ENCODE measurements around the gene MAGEB2.
"Not testable (repeated sequence)": the region's sequence is repeated elsewhere in the genome, so short reads cannot be mapped to it uniquely, and the experiment has no call there.

The MAGEB2 gene

GRCh38 chrX:30190426-30190825 is 24.9 kb upstream of the MAGEB2 start:
- no peak overlapping the region for H2AFZ ChIP-seq (ENCODE audit: low read depth, low read length)
- no peak for TF ChIP-seq EZH2 (IDR thresholded peaks at IDR 0.05; ENCODE audit: borderline replicate concordance, low read depth, low read length, severe bottlenecking)
- TF ChIP-seq, protein P1, sequence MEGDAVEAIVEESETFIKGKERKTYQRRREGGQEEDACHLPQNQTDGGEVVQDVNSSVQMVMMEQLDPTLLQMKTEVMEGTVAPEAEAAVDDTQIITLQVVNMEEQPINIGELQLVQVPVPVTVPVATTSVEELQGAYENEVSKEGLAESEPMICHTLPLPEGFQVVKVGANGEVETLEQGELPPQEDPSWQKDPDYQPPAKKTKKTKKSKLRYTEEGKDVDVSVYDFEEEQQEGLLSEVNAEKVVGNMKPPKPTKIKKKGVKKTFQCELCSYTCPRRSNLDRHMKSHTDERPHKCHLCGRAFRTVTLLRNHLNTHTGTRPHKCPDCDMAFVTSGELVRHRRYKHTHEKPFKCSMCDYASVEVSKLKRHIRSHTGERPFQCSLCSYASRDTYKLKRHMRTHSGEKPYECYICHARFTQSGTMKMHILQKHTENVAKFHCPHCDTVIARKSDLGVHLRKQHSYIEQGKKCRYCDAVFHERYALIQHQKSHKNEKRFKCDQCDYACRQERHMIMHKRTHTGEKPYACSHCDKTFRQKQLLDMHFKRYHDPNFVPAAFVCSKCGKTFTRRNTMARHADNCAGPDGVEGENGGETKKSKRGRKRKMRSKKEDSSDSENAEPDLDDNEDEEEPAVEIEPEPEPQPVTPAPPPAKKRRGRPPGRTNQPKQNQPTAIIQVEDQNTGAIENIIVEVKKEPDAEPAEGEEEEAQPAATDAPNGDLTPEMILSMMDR (IDR thresholded peaks at IDR 0.05; ENCODE audit: borderline replicate concordance, extremely low read depth, low read length, poor library complexity, severe bottlenecking) = no peak
- H3K4me3 ChIP-seq (ENCODE audit: low read depth in 1 of 2, low read length in 2 of 2) = no peak overlapping the region
- no peak overlapping the region for H3K9ac ChIP-seq (ENCODE audit: low read depth, low read length)
- H3K79me2 ChIP-seq (ENCODE audit: insufficient read depth, low read length) = no peaks in the 10 kb centered on the region
- H3K36me3 ChIP-seq (ENCODE audit: insufficient read depth, low read length) = no peaks in the 10 kb centered on the region
- no peaks in the 10 kb centered on the region for H4K20me1 ChIP-seq (ENCODE audit: insufficient read depth, low read length)
- no peak for DNase-seq
- no peak overlapping the region for H3K27ac ChIP-seq (ENCODE audit: low read length)
- no peak overlapping the region for H3K4me2 ChIP-seq (ENCODE audit: insufficient read depth, low read length)
- no peaks in the 10 kb centered on the region for H3K27me3 ChIP-seq (ENCODE audit: insufficient read depth, low read length, poor library complexity)
- ATAC-seq (ENCODE audit: insufficient read depth, low read depth) = no peak
- H3K9me3 ChIP-seq (ENCODE audit: insufficient read depth, low read length, severe bottlenecking) = no peaks in the 10 kb centered on the region
- H3K4me1 ChIP-seq (ENCODE audit: insufficient read depth, low read length) = no peaks in the 10 kb centered on the region

DNA sequence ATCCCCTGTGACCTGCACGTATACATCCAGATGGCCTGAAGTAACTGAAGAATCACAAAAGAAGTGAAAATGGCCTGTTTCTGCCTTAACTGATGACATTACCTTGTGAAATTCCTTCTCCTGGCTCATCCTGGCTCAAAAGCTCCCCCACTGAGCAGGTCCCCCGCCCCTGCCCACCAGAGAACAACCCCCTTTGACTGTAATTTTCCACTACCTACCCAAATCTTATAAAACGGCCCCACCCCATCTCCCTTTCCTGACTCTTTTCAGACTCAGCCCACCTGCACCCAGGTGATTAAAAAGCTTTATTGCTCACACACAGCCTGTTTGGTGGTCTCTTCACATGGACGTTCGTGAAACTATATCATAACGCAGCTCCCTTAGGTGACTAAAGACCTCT is 21.5 kb upstream of the MAGEB2 start:
- not testable (repeated sequence) for ATAC-seq (ENCODE audit: insufficient read depth, low read depth)

GRCh38 chrX:30196322-30196721 is 19.0 kb upstream of the MAGEB2 start:
- Histone ChIP-seq H3K27me3 (ENCODE audit: insufficient read depth, low read length, poor library complexity) (no peaks in the 10 kb centered on the region), H4K20me1 (ENCODE audit: insufficient read depth, low read length) (no peaks in the 10 kb centered on the region), H3K9ac (ENCODE audit: low read depth, low read length) (no peak overlapping the region), H3K4me3 (ENCODE audit: low read depth in 1 of 2, low read length in 2 of 2) (no peak overlapping the region), H3K36me3 (ENCODE audit: insufficient read depth, low read length) (no peaks in the 10 kb centered on the region), H3K4me2 (ENCODE audit: insufficient read depth, low read length) (no peak overlapping the region), H3K79me2 (ENCODE audit: insufficient read depth, low read length) (no peaks in the 10 kb centered on the region), H3K4me1 (ENCODE audit: insufficient read depth, low read length) (no peaks in the 10 kb centered on the region), H3K9me3 (ENCODE audit: insufficient read depth, low read length, severe bottlenecking) (no peaks in the 10 kb centered on the region), H2AFZ (ENCODE audit: low read depth, low read length) (no peak overlapping the region), H3K27ac (ENCODE audit: low read length) (no peak overlapping the region)
- no peak for ATAC-seq (ENCODE audit: insufficient read depth, low read depth)
- TF ChIP-seq, protein P1 (IDR thresholded peaks at IDR 0.05; ENCODE audit: borderline replicate concordance, extremely low read depth, low read length, poor library complexity, severe bottlenecking) = no peak
- no peak for TF ChIP-seq EZH2 (IDR thresholded peaks at IDR 0.05; ENCODE audit: borderline replicate concordance, low read depth, low read length, severe bottlenecking)
- DNase-seq = no peak

More for the DNA sequence above, 21.5 kb upstream of the MAGEB2 start:
- H3K27me3 ChIP-seq (ENCODE audit: insufficient read depth, low read length, poor library complexity); H3K36me3 ChIP-seq (ENCODE audit: insufficient read depth, low read length); DNase-seq; H3K4me3 ChIP-seq (ENCODE audit: low read depth in 1 of 2, low read length in 2 of 2); H4K20me1 ChIP-seq (ENCODE audit: insufficient read depth, low read length); H3K79me2 ChIP-seq (ENCODE audit: insufficient read depth, low read length); H3K9me3 ChIP-seq (ENCODE audit: insufficient read depth, low read length, severe bottlenecking); H3K4me2 ChIP-seq (ENCODE audit: insufficient read depth, low read length); H3K9ac ChIP-seq (ENCODE audit: low read depth, low read length); H2AFZ ChIP-seq (ENCODE audit: low read depth, low read length); H3K4me1 ChIP-seq (ENCODE audit: insufficient read depth, low read length); H3K27ac ChIP-seq (ENCODE audit: low read length): not testable (repeated sequence)

GRCh38 chrX:30212172-30212571 is 3.2 kb upstream of the MAGEB2 start:
- Histone ChIP-seq H4K20me1 (ENCODE audit: insufficient read depth, low read length) (no peaks in the 10 kb centered on the region), H3K27ac (ENCODE audit: low read length) (no peak overlapping the region), H3K36me3 (ENCODE audit: insufficient read depth, low read length) (no peaks in the 10 kb centered on the region), H3K9ac (ENCODE audit: low read depth, low read length) (no peak overlapping the region), H3K4me2 (ENCODE audit: insufficient read depth, low read length) (no peak overlapping the region), H3K9me3 (ENCODE audit: insufficient read depth, low read length, severe bottlenecking) (no peaks in the 10 kb centered on the region), H3K27me3 (ENCODE audit: insufficient read depth, low read length, poor library complexity) (no peaks in the 10 kb centered on the region), H2AFZ (ENCODE audit: low read depth, low read length) (no peak overlapping the region), H3K79me2 (ENCODE audit: insufficient read depth, low read length) (no peaks in the 10 kb centered on the region), H3K4me1 (ENCODE audit: insufficient read depth, low read length) (no peaks in the 10 kb centered on the region), H3K4me3 (ENCODE audit: low read depth in 1 of 2, low read length in 2 of 2) (no peak overlapping the region)
- DNase-seq = no peak
- TF ChIP-seq, protein P1 (IDR thresholded peaks at IDR 0.05; ENCODE audit: borderline replicate concordance, extremely low read depth, low read length, poor library complexity, severe bottlenecking) = no peak
- TF ChIP-seq EZH2 (IDR thresholded peaks at IDR 0.05; ENCODE audit: borderline replicate concordance, low read depth, low read length, severe bottlenecking) = no peak
- no peak for ATAC-seq (ENCODE audit: insufficient read depth, low read depth)

Measured in DND-41 (cell line).